Keratinocyte (primary cell): ENCODE measurements around the gene SCCPDH. TPM values are rescaled to one million over a fixed set of nuclear protein-coding genes. Genes with fewer than 3 reads are reported as not detected.

Experiments used
- DNase-seq: peaks from one replicate; pipeline ENCODE4 v3.0.0-alpha.2; 2011; ENCODE audit warnings: low read depth, missing footprints, low spot score
- FAIRE-seq: peaks from 2 replicates; lab custom pipeline; 2011; peaks lifted over from hg19 to GRCh38; lab: Jason Lieb, UNC
- H2AFZ ChIP-seq: 2 replicates; pipeline ENCODE4 v1.6.0; 2012; ENCODE audit warnings: low read length, control low read depth, inconsistent platforms; ENCODE audit not compliant: control insufficient read depth
- H3K27ac ChIP-seq: 2 replicates; pipeline ENCODE4 v1.5.1; 2011; ENCODE audit warnings: low read length; ENCODE audit not compliant: control insufficient read depth, insufficient read depth
- H3K27me3 ChIP-seq: 3 replicates; pipeline ENCODE4 v1.6.0; 2011; ENCODE audit warnings: low read length; ENCODE audit not compliant: control insufficient read depth, insufficient read depth; ENCODE audit errors: extremely low read depth
- H3K36me3 ChIP-seq, 2 experiments: 2 replicates in 1 of 2; 3 replicates in 1 of 2; pipeline ENCODE4 v1.5.1; 2011; ENCODE audit warnings: low read length in 2 of 2, mild to moderate bottlenecking in 1 of 2; ENCODE audit not compliant: control insufficient read depth in 2 of 2, insufficient read depth in 2 of 2; ENCODE audit errors: extremely low read depth in 1 of 2
- H3K4me1 ChIP-seq: 3 replicates; pipeline ENCODE4 v1.5.1; 2011; ENCODE audit warnings: low read length; ENCODE audit not compliant: control insufficient read depth, insufficient read depth; ENCODE audit errors: extremely low read depth
- H3K4me2 ChIP-seq: 3 replicates; pipeline ENCODE4 v1.6.0; 2011; ENCODE audit warnings: low read depth, low read length; ENCODE audit not compliant: control insufficient read depth, insufficient read depth; ENCODE audit errors: extremely low read depth
- H3K4me3 ChIP-seq, 3 experiments: fragments of 200-600 bp in 1 of 3; sonication (generic) in 1 of 3; 2 replicates in 2 of 3; 3 replicates in 1 of 3; pipeline ENCODE4 v1.5.1; 2011 to 2016; ENCODE audit warnings: low read length in 3 of 3, mild to moderate bottlenecking in 3 of 3, control low read depth in 2 of 3, inconsistent platforms in 1 of 3, low read depth in 1 of 3, mixed read lengths in 1 of 3, mixed run types in 1 of 3, moderate library complexity in 1 of 3; ENCODE audit not compliant: control insufficient read depth in 2 of 3, insufficient read depth in 2 of 3; ENCODE audit errors: extremely low read depth in 1 of 3
- H3K79me2 ChIP-seq: 2 replicates; pipeline ENCODE4 v1.6.0; 2012; ENCODE audit warnings: low read length; ENCODE audit not compliant: control insufficient read depth, insufficient read depth
- H3K9ac ChIP-seq: 3 replicates; pipeline ENCODE4 v1.6.0; 2011; ENCODE audit warnings: low read length; ENCODE audit not compliant: control insufficient read depth, insufficient read depth; ENCODE audit errors: extremely low read depth
- H3K9me1 ChIP-seq: 3 replicates; pipeline ENCODE4 v1.6.0; 2011; ENCODE audit warnings: low read length; ENCODE audit not compliant: control insufficient read depth, insufficient read depth; ENCODE audit errors: extremely low read depth
- H3K9me3 ChIP-seq: 2 replicates; pipeline ENCODE4 v1.5.1; 2012; ENCODE audit warnings: low read depth, low read length; ENCODE audit not compliant: control insufficient read depth
- H4K20me1 ChIP-seq: 3 replicates; pipeline ENCODE4 v1.6.0; 2011; ENCODE audit warnings: low read length; ENCODE audit not compliant: control insufficient read depth, insufficient read depth; ENCODE audit errors: extremely low read depth
- EZH2 ChIP-seq: IDR thresholded peaks from one replicate; pipeline ENCODE4 v1.6.1; 2012; ENCODE audit warnings: inconsistent platforms, mild to moderate bottlenecking, low read length, moderate library complexity
- dilution Hi-C: fragments of 300-500 bp; cut with MboI; formaldehyde crosslinking; loops from one replicate; pipeline ENCODE4 v1.7.0; 2020; ENCODE audit warnings: low sequenced_read_pairs; ENCODE audit not compliant: extremely low pct_ligation_motif_present
- polyA minus RNA-seq, 3 experiments: library from RNA; depleted of rRNA, polyadenylated mRNA; stranded (reverse); fragments of >200 nt; gene quantifications; 1 replicate in 1 of 3; 2 replicates in 1 of 3; 3 replicates in 1 of 3; pipeline ENCODE4 v1.2.3, GENCODE V29; 2011
- polyA plus RNA-seq, 5 experiments: library from polyadenylated mRNA; depleted of rRNA in 3 of 5; stranded (reverse) in 3 of 5; stranded (forward) in 1 of 5; unstranded in 1 of 5; fragments of >200 nt; gene quantifications; 1 replicate in 1 of 5; 2 replicates in 3 of 5; 3 replicates in 1 of 5; pipeline versions ENCODE4 v1.2.1 to v1.2.3, GENCODE V29; 2011 to 2012; ENCODE audit warnings: missing spikeins in 2 of 5, low read depth in 1 of 5, low replicate concordance in 1 of 5
- TF ChIP-seq, protein P1 (sequence below), 3 experiments: IDR thresholded peaks in 1 of 3; conservative IDR thresholded peaks in 1 of 3; optimal IDR thresholded peaks in 1 of 3; 2 replicates in 2 of 3; 3 replicates in 1 of 3; pipeline versions ENCODE3 to v1.5.1; 2011; ENCODE audit warnings: low read length in 3 of 3, mild to moderate bottlenecking in 3 of 3, moderate library complexity in 2 of 3, control low read depth in 1 of 3, inconsistent platforms in 1 of 3; ENCODE audit not compliant: insufficient read depth in 2 of 3; ENCODE audit errors: extremely low read depth in 1 of 3

SCCPDH gene, protein sequence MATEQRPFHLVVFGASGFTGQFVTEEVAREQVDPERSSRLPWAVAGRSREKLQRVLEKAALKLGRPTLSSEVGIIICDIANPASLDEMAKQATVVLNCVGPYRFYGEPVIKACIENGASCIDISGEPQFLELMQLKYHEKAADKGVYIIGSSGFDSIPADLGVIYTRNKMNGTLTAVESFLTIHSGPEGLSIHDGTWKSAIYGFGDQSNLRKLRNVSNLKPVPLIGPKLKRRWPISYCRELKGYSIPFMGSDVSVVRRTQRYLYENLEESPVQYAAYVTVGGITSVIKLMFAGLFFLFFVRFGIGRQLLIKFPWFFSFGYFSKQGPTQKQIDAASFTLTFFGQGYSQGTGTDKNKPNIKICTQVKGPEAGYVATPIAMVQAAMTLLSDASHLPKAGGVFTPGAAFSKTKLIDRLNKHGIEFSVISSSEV
- polyA plus RNA-seq, result 2.8 to 4.3 TPM (median 3.2 TPM) in 3 replicates
- polyA plus RNA-seq (2011; ENCODE audit: low read depth), result 0.72 TPM
- polyA plus RNA-seq (2011; cell fraction: cytosol; rRNA removed), result 3.2 and 4.1 TPM in 2 replicates
- 2.1 and 3.3 TPM in 2 replicates for polyA plus RNA-seq (2011; cell fraction: nucleus; rRNA removed)
- 0.99 and 3.4 TPM in 2 replicates for polyA plus RNA-seq (2012; ENCODE audit: low replicate concordance)
- 0.39 to 2.7 TPM (median 1.0 TPM) in 3 replicates for polyA minus RNA-seq
- polyA minus RNA-seq (2011; cell fraction: cytosol; rRNA and poly(A)+ RNA removed), result 2.3 TPM
- polyA minus RNA-seq (2011; cell fraction: nucleus; rRNA and poly(A)+ RNA removed), result 1.1 and 1.8 TPM in 2 replicates

GRCh38 chr1:246724016-246724730 lies at the start of gene SCCPDH:
SCCPDH (plus strand) TSS chr1:246724409; CDS start chr1:246724423, 14 bp downstream.
- H3K4me3 ChIP-seq, result peak within 1 kb of the TSS; percentile 55 to 70 (median 60)
- no peaks in the 10 kb centered on the region for H3K36me3 ChIP-seq
- H3K27me3 ChIP-seq, result no peaks in the 10 kb centered on the region
- H2AFZ ChIP-seq, result peak within 1 kb of the TSS; percentile 88
- H4K20me1 ChIP-seq, result no peaks in the 10 kb centered on the region
- no peaks in the 10 kb centered on the region for H3K79me2 ChIP-seq
- no peaks in the 10 kb centered on the region for H3K9me1 ChIP-seq
- H3K9ac ChIP-seq, result peak within 1 kb of the TSS; percentile 34
- H3K9me3 ChIP-seq, result no peaks in the 10 kb centered on the region
- dilution Hi-C loops, result no loop called here
- no peak within 1 kb of the TSS for H3K27ac ChIP-seq
- H3K4me1 ChIP-seq, result peaks cover 2% of the 10 kb centered on the region
- no peak for DNase-seq
- no peak for FAIRE-seq
- TF ChIP-seq, protein P1, sequence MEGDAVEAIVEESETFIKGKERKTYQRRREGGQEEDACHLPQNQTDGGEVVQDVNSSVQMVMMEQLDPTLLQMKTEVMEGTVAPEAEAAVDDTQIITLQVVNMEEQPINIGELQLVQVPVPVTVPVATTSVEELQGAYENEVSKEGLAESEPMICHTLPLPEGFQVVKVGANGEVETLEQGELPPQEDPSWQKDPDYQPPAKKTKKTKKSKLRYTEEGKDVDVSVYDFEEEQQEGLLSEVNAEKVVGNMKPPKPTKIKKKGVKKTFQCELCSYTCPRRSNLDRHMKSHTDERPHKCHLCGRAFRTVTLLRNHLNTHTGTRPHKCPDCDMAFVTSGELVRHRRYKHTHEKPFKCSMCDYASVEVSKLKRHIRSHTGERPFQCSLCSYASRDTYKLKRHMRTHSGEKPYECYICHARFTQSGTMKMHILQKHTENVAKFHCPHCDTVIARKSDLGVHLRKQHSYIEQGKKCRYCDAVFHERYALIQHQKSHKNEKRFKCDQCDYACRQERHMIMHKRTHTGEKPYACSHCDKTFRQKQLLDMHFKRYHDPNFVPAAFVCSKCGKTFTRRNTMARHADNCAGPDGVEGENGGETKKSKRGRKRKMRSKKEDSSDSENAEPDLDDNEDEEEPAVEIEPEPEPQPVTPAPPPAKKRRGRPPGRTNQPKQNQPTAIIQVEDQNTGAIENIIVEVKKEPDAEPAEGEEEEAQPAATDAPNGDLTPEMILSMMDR (optimal IDR thresholded peaks at IDR 0.05 in 1 of 3, IDR thresholded peaks at IDR 0.05 in 1 of 3, conservative IDR thresholded peaks at IDR 0.05 in 1 of 3; ENCODE audit: extremely low read depth in 1 of 3, insufficient read depth in 2 of 3, low read length in 3 of 3), result no peak
- no peak for TF ChIP-seq EZH2
- H3K4me2 ChIP-seq, result peak within 1 kb of the TSS; percentile 45

GRCh38 chr1:246677842-246678241 lies 46.4 kb upstream of the SCCPDH start:
- Histone ChIP-seq H4K20me1 (no peaks in the 10 kb centered on the region), H3K27ac (no peak overlapping the region), H3K9me1 (no peaks in the 10 kb centered on the region), H3K9ac (no peak overlapping the region), H3K4me1 (no peaks in the 10 kb centered on the region), H3K9me3 (no peaks in the 10 kb centered on the region), H3K79me2 (no peaks in the 10 kb centered on the region), H3K4me2 (no peak overlapping the region), H3K36me3 (no peaks in the 10 kb centered on the region), H3K4me3 (no peak overlapping the region), H3K27me3 (no peaks in the 10 kb centered on the region), H2AFZ (no peak overlapping the region)
- no peak for DNase-seq
- dilution Hi-C loops, result no loop called here
- no peak for FAIRE-seq
- TF ChIP-seq, protein P1 (optimal IDR thresholded peaks at IDR 0.05 in 1 of 3, IDR thresholded peaks at IDR 0.05 in 1 of 3, conservative IDR thresholded peaks at IDR 0.05 in 1 of 3; ENCODE audit: extremely low read depth in 1 of 3, insufficient read depth in 2 of 3, low read length in 3 of 3), result no peak
- TF ChIP-seq EZH2, result no peak
